ENCODE results near the gene PDE11A.

DNA sequence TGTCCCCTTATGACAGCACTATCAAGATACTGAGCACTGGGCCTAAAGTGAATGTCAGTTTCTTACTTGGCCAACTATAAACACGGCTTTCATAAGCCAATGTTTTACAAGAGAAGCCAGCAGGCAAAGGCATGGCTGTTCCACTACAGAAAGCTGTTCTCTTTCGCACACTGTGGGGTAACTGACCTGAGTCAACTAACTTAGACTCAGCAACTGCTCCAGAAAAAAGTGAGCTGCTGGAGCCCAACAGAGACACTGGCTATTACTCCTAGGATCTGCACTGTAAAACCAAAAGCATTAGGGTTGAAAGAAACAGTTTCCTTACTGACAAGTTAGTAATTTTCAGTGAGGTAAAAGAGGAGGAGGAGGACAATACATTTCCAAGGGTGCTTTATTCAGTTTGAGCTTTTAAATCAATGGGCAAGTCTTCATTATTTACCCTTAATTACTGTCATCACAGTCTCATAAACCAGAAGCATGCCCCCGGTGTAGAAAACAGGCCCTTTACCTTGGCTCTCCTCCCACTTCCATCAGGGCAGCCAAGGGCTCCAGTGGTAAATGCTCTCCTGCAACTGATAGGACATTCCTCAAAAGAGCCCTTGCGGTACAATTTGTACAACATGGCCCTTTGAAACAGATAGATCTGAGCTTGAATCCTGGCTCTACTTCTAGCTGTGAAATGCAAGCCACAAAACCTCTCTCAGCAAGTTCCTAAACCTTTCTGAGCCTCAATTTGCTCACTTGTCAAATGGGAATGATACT lies 275.7 kb downstream of the PDE11A start:
- TF ChIP-seq, protein P1, sequence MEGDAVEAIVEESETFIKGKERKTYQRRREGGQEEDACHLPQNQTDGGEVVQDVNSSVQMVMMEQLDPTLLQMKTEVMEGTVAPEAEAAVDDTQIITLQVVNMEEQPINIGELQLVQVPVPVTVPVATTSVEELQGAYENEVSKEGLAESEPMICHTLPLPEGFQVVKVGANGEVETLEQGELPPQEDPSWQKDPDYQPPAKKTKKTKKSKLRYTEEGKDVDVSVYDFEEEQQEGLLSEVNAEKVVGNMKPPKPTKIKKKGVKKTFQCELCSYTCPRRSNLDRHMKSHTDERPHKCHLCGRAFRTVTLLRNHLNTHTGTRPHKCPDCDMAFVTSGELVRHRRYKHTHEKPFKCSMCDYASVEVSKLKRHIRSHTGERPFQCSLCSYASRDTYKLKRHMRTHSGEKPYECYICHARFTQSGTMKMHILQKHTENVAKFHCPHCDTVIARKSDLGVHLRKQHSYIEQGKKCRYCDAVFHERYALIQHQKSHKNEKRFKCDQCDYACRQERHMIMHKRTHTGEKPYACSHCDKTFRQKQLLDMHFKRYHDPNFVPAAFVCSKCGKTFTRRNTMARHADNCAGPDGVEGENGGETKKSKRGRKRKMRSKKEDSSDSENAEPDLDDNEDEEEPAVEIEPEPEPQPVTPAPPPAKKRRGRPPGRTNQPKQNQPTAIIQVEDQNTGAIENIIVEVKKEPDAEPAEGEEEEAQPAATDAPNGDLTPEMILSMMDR (IDR thresholded peaks at IDR 0.05; ENCODE audit: low read depth, low read length, missing input control): no peak
- TF ChIP-seq YY1 (IDR thresholded peaks at IDR 0.05): no peak
